Astrocyte (in vitro differentiated cells and primary cell): ENCODE data around the gene CIROP.

Experiments
- CTCF ChIP-seq: IDR thresholded peaks from 2 replicates; pipeline ENCODE4 v1.5.1; 2011; ENCODE audit warnings: low read depth, mild to moderate bottlenecking, inconsistent platforms, low read length, moderate library complexity; ENCODE audit not compliant: insufficient read depth
- EZH2 ChIP-seq: IDR thresholded peaks from 2 replicates; pipeline ENCODE4 v1.6.1; 2012; ENCODE audit warnings: mild to moderate bottlenecking, low read length, inconsistent platforms; ENCODE audit not compliant: insufficient read depth

GRCh38 chr14:23054000-23054811 lies 50.6 kb downstream of the CIROP start:
- no peak for TF ChIP-seq CTCF
- no peak for TF ChIP-seq EZH2
